Fibroblast of skin of abdomen (primary cell): ENCODE results near the gene PHAF1.

ENCODE experiments used
- DNase-seq: peaks from one replicate; pipeline ENCODE4 v3.0.0-alpha.2; 2013

The PHAF1 gene

DNA sequence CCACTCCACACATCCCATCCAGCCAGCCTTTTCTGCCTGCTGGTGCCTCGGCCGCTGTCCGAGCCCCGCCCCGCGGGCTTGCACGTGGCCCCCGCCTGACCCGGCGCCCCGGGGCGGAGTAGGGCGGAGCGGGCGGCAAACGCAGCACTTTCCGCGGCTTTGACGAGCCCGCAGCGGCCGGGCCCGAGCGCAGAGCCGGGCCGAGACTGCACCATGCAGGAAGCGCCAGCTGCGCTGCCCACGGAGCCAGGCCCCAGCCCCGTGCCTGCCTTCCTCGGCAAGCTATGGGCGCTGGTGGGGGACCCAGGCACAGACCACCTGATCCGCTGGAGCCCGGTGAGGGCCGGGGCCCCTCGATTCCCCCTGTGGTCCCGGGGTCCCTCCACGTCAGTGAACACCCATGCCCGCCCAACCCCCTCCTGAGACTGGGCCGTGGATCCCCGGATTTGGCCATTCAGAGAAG lies 54.9 kb downstream of the PHAF1 start, which contains the start of gene HSF4:
TSS of gene HSF4 (plus strand) at position 147 of the 463 bp plus-strand sequence. CDS start at position 214, 67 bp downstream.
- DNase-seq: no peak

DNA sequence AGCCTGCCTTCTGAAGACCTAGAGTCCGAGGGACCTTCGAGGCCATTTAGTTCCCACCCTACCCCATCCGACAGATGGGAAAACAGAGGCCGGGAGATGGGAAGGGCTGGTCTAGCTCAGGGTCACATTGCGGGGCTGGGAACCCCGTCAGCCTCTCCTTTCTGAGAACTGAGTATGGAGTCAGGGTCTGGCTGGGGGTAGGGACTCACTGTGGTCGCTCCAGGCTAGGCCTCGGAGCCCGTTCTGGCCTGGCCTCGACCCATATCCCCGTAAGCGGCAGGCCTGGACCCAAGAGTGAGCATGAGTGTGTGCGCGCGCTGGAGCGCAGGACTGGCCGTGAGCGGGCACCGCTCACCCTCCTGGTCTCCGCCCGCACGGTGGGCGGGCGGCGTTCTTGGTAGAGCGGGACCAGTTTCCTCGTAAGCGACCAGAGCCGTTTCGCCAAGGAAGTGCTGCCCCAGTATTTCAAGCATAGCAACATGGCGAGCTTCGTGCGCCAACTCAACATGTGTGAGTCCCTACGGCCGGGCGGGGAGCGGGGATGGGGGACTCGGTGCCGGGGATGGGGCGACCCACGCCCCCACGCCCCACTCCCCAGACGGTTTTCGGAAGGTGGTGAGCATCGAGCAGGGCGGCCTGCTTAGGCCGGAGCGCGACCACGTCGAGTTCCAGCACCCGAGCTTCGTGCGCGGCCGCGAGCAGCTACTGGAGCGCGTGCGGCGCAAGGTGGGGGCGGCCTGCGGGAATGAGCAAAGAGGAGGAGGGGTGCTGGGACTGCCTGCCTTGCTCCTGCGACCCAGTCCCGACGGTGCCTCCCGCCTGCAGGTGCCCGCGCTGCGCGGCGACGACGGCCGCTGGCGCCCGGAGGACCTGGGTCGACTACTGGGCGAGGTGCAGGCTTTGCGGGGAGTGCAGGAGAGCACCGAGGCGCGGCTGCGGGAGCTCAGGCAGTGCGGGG lies 55.7 kb downstream of the PHAF1 start:
- DNase-seq: no peak

- DNase-seq: no peak
Measured at GRCh38 chr16:67166110-67166547, 56.4 kb downstream of the PHAF1 start.

DNA sequence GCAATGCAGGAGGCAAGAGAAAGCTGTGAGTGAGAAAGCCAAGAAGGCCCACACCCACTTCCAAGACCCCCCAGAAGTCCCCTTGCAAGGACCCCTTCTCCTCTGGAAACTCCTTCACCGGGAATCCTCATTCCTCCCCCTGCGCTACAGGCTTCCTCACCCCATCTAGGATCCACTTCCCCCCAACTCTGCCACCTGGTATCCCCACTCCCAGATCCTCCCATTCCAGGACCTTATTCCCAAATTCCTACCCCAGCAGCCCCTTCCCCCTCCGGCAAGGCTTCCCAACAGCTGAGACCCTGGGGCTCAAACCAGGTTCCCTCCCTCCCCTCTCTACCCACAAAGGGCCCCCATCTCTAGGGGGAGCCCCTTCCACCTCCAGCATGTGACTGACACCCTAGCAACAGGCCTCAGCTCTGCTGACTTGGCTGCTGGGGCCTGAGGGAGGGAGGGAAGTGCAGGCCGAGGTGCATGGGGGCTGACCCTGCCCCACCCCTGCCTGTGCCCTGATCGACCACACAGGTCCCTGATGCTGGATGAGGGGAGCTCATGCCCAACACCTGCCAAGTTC lies 56.9 kb downstream of the PHAF1 start:
- no peak for DNase-seq

DNA sequence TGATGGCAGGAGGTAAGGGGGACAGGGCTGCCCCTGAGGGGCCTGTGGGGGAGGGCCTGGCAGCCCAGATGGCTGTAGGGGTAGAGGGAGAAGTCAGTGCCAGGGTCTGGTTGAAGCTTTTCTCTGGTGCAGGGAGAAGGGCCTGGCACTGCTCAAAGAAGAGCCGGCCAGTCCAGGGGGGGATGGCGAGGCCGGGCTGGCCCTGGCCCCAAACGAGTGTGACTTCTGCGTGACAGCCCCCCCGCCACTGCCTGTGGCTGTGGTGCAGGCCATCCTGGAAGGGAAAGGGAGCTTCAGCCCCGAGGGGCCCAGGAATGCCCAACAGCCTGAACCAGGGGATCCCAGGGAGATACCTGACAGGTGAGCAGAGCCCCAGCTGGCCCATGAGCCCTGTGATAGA lies 57.8 kb downstream of the PHAF1 start:
- no peak for DNase-seq

- no peak for DNase-seq
Measured at GRCh38 chr16:67169011-67169451, 59.3 kb downstream of the PHAF1 start.

GRCh38 chr16:67169642-67170167 lies 60.0 kb downstream of the PHAF1 start:
- DNase-seq: no peak

- peak; percentile 82 for DNase-seq
Measured at GRCh38 chr16:67170168-67170948, 60.6 kb downstream of the PHAF1 start, which contains the start of gene NOL3. NOL3 (plus strand) TSS chr16:67170538.

GRCh38 chr16:67170949-67171649 lies 61.4 kb downstream of the PHAF1 start:
- DNase-seq: no peak

GRCh38 chr16:67173323-67173722 lies 63.6 kb downstream of the PHAF1 start:
- DNase-seq: no peak

DNA sequence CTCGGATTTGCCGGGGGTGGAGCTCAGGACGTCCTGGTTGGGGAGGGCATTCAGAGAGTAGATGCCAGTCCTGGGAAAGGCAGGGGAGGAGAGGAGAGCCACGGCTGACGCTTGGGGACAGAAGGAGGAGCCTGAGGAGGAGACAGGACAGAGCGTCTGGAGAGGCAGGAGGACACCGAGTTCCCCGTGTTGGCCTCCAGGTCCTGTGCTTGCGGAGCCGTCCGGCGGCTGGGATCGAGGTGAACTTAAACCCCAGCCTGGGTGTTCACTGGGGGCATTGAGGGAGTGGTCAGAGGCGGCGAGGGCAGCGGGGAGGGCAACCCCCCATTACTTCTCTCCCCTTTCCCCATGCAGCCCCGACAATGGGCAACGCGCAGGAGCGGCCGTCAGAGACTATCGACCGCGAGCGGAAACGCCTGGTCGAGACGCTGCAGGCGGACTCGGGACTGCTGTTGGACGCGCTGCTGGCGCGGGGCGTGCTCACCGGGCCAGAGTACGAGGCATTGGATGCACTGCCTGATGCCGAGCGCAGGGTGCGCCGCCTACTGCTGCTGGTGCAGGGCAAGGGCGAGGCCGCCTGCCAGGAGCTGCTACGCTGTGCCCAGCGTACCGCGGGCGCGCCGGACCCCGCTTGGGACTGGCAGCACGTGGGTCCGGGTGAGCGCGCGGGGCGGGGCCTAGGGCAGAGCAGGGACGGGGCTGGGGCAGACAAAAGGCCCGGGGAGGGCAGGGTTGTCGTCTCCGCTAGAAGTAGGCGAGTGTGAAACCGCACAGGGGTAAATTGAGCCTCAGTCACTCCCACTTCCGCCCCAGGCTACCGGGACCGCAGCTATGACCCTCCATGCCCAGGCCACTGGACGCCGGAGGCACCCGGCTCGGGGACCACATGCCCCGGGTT lies 64.3 kb downstream of the PHAF1 start:
- DNase-seq: peak; percentile 73

GRCh38 chr16:67174706-67175231 lies 65.0 kb downstream of the PHAF1 start:
- DNase-seq: no peak

DNA sequence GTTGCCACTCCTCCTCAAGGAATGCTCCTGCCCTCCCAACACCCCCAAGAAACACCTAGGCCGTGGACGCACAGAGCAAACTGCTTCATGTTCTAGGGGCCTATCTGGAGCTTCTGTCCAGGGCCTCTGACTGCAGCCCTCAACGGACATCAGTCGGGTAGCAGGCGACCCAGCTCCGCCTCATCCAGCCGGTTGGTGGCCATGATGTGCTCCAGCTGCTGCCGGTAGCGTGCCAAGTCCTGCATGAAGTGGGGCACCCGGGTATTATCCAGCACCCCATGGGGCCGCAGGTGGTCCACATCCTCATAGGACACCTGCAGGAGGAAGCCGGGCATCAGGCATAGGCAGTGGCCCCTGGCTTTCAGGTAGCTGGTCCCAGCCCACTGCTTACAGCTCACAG lies 66.9 kb downstream of the PHAF1 start:
- DNase-seq: no peak

DNA sequence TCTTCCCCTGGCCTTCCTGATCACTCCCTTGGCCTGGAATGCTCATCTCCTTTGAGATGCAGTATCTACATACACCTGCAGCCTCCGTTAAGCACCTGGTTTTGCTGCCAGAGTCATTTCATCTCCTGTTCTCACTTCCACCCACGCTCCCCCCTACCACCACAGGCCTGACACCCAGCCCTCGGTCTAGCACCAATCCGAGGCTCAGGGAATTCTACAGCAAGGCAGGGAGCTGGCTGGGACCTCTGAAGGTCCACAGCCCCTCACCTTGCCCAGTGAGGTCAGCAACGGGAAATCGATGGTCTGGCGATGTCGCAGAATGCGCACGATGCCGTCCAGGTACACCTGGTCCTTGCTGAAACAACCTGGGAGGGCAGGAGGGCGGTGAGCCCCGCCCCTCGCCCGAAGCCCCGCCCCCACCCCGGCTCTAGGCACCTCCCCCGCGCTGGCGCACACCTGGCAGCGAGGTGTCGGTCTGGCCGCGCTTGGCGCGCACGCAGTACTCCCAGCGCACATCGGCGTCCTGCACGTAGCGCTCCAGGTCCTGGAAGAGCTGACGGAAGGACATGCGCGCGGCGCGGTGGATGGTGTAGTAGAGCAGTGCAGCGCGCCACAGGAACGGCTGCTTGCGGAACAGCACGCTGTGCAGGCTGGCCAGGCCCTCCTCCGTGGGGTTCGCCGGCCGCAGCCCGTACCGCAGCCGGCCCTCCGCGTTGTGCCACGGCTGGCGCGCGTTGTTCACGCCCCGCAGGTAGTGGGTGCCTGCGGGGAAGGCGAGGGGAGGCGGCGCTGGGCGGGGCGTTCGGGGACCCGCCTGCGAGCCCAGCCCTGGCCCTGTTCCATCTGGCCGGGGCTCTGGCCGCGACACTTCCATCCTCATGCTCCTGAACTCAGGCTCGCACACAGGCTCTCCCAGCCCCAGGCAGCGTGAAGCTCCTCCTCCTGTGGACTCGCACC lies 68.3 kb downstream of the PHAF1 start:
- peak; percentile 37 for DNase-seq

GRCh38 chr16:67179421-67180080 lies 69.8 kb downstream of the PHAF1 start:
- DNase-seq: no peak

GRCh38 chr16:67180166-67180565 lies 70.4 kb downstream of the PHAF1 start:
- DNase-seq: no peak

GRCh38 chr16:67181346-67181745 lies 71.6 kb downstream of the PHAF1 start:
- peak; percentile 80 for DNase-seq

DNA sequence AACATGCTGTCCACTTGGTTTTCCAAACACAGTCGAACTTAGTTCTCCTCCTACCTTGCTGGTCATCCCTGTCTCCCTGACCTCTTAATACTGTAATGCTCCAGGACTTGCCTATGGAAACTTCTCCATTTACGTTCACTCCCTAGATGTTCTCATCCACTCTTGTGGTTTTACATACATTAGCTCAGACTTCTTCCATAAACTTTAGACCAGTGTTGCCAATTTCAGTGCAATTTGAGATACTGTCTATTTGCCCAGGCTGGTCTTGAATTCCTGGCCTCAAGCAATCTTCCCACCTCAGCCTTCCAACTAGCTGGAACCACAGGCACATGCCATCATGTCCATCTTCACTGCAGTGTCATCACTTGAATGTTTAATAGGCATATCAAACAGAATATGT lies 72.5 kb downstream of the PHAF1 start:
- no peak for DNase-seq

- no peak for DNase-seq
Measured at GRCh38 chr16:67183284-67183626, 73.5 kb downstream of the PHAF1 start.
